GM23338 (cell line): Measurements from ENCODE around the gene ACOT13. TPM values are rescaled to one million over a fixed set of nuclear protein-coding genes. Genes with fewer than 3 reads are reported as not detected.

Experiments used
- ATAC-seq: fragments of 200-7000 bp; cut with Tn5 transposase; 3 replicates; pipeline ENCODE4 v1.9.1; 2020
- DNase-seq: peaks from one replicate; pipeline ENCODE4 v3.0.0-alpha.2; 2015; ENCODE audit warnings: low spot score
- H2AFZ ChIP-seq: fragments of 200-600 bp; sonication (generic); 2 replicates; pipeline ENCODE4 v1.8.0; 2016; ENCODE audit warnings: antibody characterized with exemption, mild to moderate bottlenecking, moderate library complexity
- H3F3A ChIP-seq: fragments of 200-600 bp; sonication (generic); replicated peaks from 2 replicates; pipeline ENCODE4 v1.8.0; 2017; ENCODE audit warnings: antibody characterized with exemption, mixed run types, low read depth
- H3K27ac ChIP-seq: fragments of 200-600 bp; sonication (generic); 2 replicates; pipeline ENCODE4 v1.6.1; 2016; ENCODE audit warnings: low read depth
- H3K27me3 ChIP-seq: fragments of 200-600 bp; sonication (generic); 2 replicates; pipeline ENCODE4 v1.8.0; 2016; ENCODE audit warnings: mild to moderate bottlenecking, mixed run types, moderate library complexity; ENCODE audit not compliant: insufficient read depth
- H3K36me3 ChIP-seq: fragments of 200-600 bp; sonication (generic); 2 replicates; pipeline ENCODE4 v1.8.0; 2016; ENCODE audit warnings: mild to moderate bottlenecking; ENCODE audit not compliant: insufficient read depth
- H3K4me1 ChIP-seq: fragments of 200-600 bp; sonication (generic); 2 replicates; pipeline ENCODE4 v1.8.0; 2016; ENCODE audit warnings: mild to moderate bottlenecking, moderate library complexity; ENCODE audit not compliant: insufficient read depth
- H3K4me2 ChIP-seq: fragments of 200-600 bp; sonication (generic); 2 replicates; pipeline ENCODE4 v1.7.1; 2017; ENCODE audit warnings: mixed run types
- H3K4me3 ChIP-seq: fragments of 200-600 bp; sonication (generic); 2 replicates; pipeline ENCODE4 v1.6.1; 2016; ENCODE audit warnings: mixed run types
- H3K79me2 ChIP-seq: fragments of 200-600 bp; sonication (generic); replicated peaks from 2 replicates; pipeline ENCODE4 v1.8.0; 2017; ENCODE audit warnings: mild to moderate bottlenecking; ENCODE audit not compliant: insufficient read depth
- H3K9me2 ChIP-seq: fragments of 200-600 bp; sonication (generic); 2 replicates; pipeline ENCODE4 v1.8.0; 2017; ENCODE audit not compliant: insufficient read depth
- H4K20me1 ChIP-seq: fragments of 200-600 bp; sonication (generic); replicated peaks from 2 replicates; pipeline ENCODE4 v1.8.0; 2017; ENCODE audit warnings: mild to moderate bottlenecking; ENCODE audit not compliant: insufficient read depth
- H3K27ac Mint-ChIP-seq: 2 replicates; pipeline ENCODE4 v1.8.0; 2020; ENCODE audit warnings: inconsistent platforms, mild to moderate bottlenecking, moderate library complexity, mixed read lengths
- H3K27me3 Mint-ChIP-seq: 3 replicates; pipeline ENCODE4 v1.8.0; 2022; ENCODE audit warnings: low read depth, mild to moderate bottlenecking, moderate library complexity, mixed read lengths, inconsistent platforms; ENCODE audit not compliant: insufficient read depth, poor library complexity
- H3K36me3 Mint-ChIP-seq: 3 replicates; pipeline ENCODE4 v1.8.0; 2021; ENCODE audit warnings: low read depth, mild to moderate bottlenecking, inconsistent platforms, moderate library complexity, mixed read lengths
- H3K4me1 Mint-ChIP-seq: 3 replicates; pipeline ENCODE4 v1.8.0; 2020; ENCODE audit warnings: mild to moderate bottlenecking, inconsistent platforms, mixed read lengths
- H3K4me3 Mint-ChIP-seq: 3 replicates; pipeline ENCODE4 v1.8.0; 2021; ENCODE audit warnings: moderate library complexity, mild to moderate bottlenecking, inconsistent platforms, mixed read lengths
- H3K9me3 Mint-ChIP-seq: 3 replicates; pipeline ENCODE4 v1.8.0; 2020; ENCODE audit warnings: moderate library complexity, mild to moderate bottlenecking, inconsistent platforms, mixed read lengths
- CREB1 ChIP-seq: fragments of 250-450 bp; sonication (Bioruptor Pico); IDR thresholded peaks from 2 replicates; pipeline ENCODE4 v1.5.0; 2020; ENCODE audit warnings: low read depth, mild to moderate bottlenecking, moderate library complexity
- EZH2phosphoT487 ChIP-seq: fragments of 200-600 bp; sonication (generic); IDR thresholded peaks from one replicate; pipeline ENCODE4 v1.8.1; 2018; ENCODE audit warnings: antibody characterized with exemption; ENCODE audit not compliant: unreplicated experiment
- JUNB ChIP-seq: IDR thresholded peaks from one replicate; pipeline ENCODE4 v1.6.1; 2016; ENCODE audit warnings: antibody characterized with exemption; ENCODE audit not compliant: unreplicated experiment
- NANOG ChIP-seq: IDR thresholded peaks from 2 replicates; pipeline ENCODE4 v1.6.1; 2016; ENCODE audit warnings: antibody characterized with exemption, borderline replicate concordance
- STAT1 ChIP-seq: IDR thresholded peaks from one replicate; pipeline ENCODE4 v1.6.1; 2016; ENCODE audit warnings: antibody characterized with exemption; ENCODE audit not compliant: unreplicated experiment
- polyA plus RNA-seq: library from polyadenylated mRNA; unstranded; fragments of >200 nt; fragmentation: Nextera tagmentation; extraction: Ambion mirVana; gene quantifications from 2 replicates; pipeline ENCODE4 v1.2.1, GENCODE V29; 2016
- total RNA-seq: library from RNA; depleted of rRNA; stranded (reverse); fragments of >200 nt; shearing (Covaris generic); gene quantifications from 2 replicates; pipeline ENCODE4 v1.2.3, GENCODE V29; 2014
- TF ChIP-seq, protein P1 (sequence below), 2 experiments: fragments of 200-600 bp in 1 of 2; sonication (generic) in 1 of 2; conservative IDR thresholded peaks; 2 replicates each; pipeline versions ENCODE4 v1.5.1 to v1.6.1; 2016 to 2017; ENCODE audit warnings: antibody characterized with exemption in 2 of 2, low read depth in 2 of 2, mild to moderate bottlenecking in 2 of 2, moderate library complexity in 1 of 2
- TF ChIP-seq, protein P2 (sequence below): fragments of 250-450 bp; sonication (Bioruptor Pico); IDR thresholded peaks from 2 replicates; pipeline ENCODE4 v1.5.0; 2020; ENCODE audit warnings: mild to moderate bottlenecking, moderate library complexity

The ACOT13 gene
- total and polyA plus RNA-seq, 2 experiments from 2014 or later: 17.8 to 175 TPM

DNA sequence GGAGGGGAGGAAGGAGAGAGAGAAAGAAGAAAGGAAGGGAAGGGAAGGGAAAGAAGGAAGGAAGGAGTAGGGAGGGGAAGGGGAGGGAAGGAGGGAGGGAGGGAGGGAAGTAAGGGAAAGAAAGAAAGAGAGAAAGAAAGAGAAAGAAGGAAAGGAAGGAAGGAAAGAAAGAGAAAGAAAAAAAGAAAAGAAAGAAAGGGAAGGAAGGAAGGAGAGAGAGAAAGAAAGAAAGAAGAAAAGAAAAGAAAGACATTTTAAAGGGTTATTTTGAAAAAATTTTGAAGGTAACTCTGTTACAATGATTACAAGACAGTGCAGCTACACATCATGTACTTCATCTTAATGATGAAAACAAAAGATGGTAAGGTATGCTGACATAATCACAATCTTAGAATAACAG lies 24.8 kb upstream of the ACOT13 start:
- no peak overlapping the region for H3K4me3 ChIP-seq
- H3K36me3 Mint-ChIP-seq: peaks cover 4% of the 10 kb centered on the region; the same call in 1 of the 3 replicates
- no peak for TF ChIP-seq CREB1 (CRISPR knock-in tag)
- TF ChIP-seq EZH2phosphoT487: no peak
- no peak for TF ChIP-seq JUNB
- TF ChIP-seq, protein P1, sequence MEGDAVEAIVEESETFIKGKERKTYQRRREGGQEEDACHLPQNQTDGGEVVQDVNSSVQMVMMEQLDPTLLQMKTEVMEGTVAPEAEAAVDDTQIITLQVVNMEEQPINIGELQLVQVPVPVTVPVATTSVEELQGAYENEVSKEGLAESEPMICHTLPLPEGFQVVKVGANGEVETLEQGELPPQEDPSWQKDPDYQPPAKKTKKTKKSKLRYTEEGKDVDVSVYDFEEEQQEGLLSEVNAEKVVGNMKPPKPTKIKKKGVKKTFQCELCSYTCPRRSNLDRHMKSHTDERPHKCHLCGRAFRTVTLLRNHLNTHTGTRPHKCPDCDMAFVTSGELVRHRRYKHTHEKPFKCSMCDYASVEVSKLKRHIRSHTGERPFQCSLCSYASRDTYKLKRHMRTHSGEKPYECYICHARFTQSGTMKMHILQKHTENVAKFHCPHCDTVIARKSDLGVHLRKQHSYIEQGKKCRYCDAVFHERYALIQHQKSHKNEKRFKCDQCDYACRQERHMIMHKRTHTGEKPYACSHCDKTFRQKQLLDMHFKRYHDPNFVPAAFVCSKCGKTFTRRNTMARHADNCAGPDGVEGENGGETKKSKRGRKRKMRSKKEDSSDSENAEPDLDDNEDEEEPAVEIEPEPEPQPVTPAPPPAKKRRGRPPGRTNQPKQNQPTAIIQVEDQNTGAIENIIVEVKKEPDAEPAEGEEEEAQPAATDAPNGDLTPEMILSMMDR (conservative IDR thresholded peaks at IDR 0.05; ENCODE audit: low read depth in 2 of 2): no peak
- peaks cover 4% of the 10 kb centered on the region; the same call in 1 of the 2 replicates for H3F3A ChIP-seq
- no peak overlapping the region for H3K4me2 ChIP-seq
- no peaks in the 10 kb centered on the region for H4K20me1 ChIP-seq
- H3K27me3 Mint-ChIP-seq: peaks cover 3% of the 10 kb centered on the region
- H3K9me2 ChIP-seq: no peaks in the 10 kb centered on the region
- no peaks in the 10 kb centered on the region for H3K36me3 ChIP-seq
- no peak overlapping the region for H3K27ac Mint-ChIP-seq
- H3K4me1 Mint-ChIP-seq: peaks cover 14% of the 10 kb centered on the region
- H3K4me3 Mint-ChIP-seq: no peak overlapping the region
- no peak overlapping the region for H3K27ac ChIP-seq
- ATAC-seq (no peak), DNase-seq (no peak)
- H3K79me2 ChIP-seq: no peaks in the 10 kb centered on the region
- H2AFZ ChIP-seq: no peak overlapping the region
- H3K27me3 ChIP-seq: peaks cover 8% of the 10 kb centered on the region; the same call in 1 of the 2 replicates
- peaks cover 10% of the 10 kb centered on the region for H3K4me1 ChIP-seq
- H3K9me3 Mint-ChIP-seq: peaks cover 15% of the 10 kb centered on the region; the same call in 1 of the 3 replicates

DNA sequence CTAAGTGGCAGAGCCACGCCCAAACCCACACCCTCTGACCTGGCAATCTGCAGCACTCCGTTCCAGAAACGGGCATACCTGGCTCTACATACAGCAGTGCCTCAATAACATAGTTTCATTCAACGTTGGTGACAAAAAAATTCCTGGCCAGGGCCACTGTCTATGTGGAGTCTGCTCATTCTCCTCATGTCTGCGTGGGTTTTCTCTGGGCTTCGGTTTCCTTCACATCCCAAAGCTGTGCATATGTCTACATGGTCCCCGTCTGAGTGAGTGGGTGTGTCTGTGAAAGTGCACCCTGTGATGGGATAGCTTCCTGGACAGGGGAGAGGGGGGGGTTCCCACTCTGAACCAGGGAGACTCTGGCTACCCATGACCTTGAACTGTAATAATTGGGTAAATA lies 23.0 kb upstream of the ACOT13 start:
- Histone ChIP-seq H2AFZ (no peak overlapping the region), H3K4me2 (no peak overlapping the region), H3K79me2 (no peaks in the 10 kb centered on the region), H3K36me3 (no peaks in the 10 kb centered on the region), H4K20me1 (no peaks in the 10 kb centered on the region), H3K9me2 (no peaks in the 10 kb centered on the region), H3K4me3 (no peak overlapping the region), H3K27ac (no peak overlapping the region), H3F3A (peaks cover 4% of the 10 kb centered on the region; the same call in 1 of the 2 replicates), H3K27me3 (peaks cover 8% of the 10 kb centered on the region; the same call in 1 of the 2 replicates), H3K4me1 (peaks cover 10% of the 10 kb centered on the region)
- H3K9me3 Mint-ChIP-seq: peaks cover 6% of the 10 kb centered on the region; the same call in 1 of the 3 replicates
- peaks cover 6% of the 10 kb centered on the region for H3K27me3 Mint-ChIP-seq
- no peak for TF ChIP-seq STAT1
- TF ChIP-seq, protein P2, sequence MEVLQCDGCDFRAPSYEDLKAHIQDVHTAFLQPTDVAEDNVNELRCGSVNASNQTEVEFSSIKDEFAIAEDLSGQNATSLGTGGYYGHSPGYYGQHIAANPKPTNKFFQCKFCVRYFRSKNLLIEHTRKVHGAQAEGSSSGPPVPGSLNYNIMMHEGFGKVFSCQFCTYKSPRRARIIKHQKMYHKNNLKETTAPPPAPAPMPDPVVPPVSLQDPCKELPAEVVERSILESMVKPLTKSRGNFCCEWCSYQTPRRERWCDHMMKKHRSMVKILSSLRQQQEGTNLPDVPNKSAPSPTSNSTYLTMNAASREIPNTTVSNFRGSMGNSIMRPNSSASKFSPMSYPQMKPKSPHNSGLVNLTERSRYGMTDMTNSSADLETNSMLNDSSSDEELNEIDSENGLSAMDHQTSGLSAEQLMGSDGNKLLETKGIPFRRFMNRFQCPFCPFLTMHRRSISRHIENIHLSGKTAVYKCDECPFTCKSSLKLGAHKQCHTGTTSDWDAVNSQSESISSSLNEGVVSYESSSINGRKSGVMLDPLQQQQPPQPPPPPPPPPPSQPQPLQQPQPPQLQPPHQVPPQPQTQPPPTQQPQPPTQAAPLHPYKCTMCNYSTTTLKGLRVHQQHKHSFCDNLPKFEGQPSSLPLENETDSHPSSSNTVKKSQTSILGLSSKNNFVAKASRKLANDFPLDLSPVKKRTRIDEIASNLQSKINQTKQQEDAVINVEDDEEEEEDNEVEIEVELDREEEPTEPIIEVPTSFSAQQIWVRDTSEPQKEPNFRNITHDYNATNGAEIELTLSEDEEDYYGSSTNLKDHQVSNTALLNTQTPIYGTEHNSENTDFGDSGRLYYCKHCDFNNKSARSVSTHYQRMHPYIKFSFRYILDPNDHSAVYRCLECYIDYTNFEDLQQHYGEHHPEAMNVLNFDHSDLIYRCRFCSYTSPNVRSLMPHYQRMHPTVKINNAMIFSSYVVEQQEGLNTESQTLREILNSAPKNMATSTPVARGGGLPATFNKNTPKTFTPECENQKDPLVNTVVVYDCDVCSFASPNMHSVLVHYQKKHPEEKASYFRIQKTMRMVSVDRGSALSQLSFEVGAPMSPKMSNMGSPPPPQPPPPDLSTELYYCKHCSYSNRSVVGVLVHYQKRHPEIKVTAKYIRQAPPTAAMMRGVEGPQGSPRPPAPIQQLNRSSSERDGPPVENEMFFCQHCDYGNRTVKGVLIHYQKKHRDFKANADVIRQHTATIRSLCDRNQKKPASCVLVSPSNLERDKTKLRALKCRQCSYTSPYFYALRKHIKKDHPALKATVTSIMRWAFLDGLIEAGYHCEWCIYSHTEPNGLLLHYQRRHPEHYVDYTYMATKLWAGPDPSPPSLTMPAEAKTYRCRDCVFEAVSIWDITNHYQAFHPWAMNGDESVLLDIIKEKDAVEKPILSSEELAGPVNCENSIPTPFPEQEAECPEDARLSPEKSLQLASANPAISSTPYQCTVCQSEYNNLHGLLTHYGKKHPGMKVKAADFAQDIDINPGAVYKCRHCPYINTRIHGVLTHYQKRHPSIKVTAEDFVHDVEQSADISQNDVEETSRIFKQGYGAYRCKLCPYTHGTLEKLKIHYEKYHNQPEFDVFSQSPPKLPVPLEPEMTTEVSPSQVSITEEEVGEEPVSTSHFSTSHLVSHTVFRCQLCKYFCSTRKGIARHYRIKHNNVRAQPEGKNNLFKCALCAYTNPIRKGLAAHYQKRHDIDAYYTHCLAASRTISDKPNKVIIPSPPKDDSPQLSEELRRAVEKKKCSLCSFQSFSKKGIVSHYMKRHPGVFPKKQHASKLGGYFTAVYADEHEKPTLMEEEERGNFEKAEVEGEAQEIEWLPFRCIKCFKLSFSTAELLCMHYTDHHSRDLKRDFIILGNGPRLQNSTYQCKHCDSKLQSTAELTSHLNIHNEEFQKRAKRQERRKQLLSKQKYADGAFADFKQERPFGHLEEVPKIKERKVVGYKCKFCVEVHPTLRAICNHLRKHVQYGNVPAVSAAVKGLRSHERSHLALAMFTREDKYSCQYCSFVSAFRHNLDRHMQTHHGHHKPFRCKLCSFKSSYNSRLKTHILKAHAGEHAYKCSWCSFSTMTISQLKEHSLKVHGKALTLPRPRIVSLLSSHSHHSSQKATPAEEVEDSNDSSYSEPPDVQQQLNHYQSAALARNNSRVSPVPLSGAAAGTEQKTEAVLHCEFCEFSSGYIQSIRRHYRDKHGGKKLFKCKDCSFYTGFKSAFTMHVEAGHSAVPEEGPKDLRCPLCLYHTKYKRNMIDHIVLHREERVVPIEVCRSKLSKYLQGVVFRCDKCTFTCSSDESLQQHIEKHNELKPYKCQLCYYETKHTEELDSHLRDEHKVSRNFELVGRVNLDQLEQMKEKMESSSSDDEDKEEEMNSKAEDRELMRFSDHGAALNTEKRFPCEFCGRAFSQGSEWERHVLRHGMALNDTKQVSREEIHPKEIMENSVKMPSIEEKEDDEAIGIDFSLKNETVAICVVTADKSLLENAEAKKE (CRISPR knock-in tag): no peak
- TF ChIP-seq JUNB: no peak
- no peak for TF ChIP-seq NANOG
- TF ChIP-seq CREB1 (CRISPR knock-in tag): no peak
- peaks cover 14% of the 10 kb centered on the region for H3K4me1 Mint-ChIP-seq
- H3K27ac Mint-ChIP-seq: no peak overlapping the region
- ATAC-seq (no peak), DNase-seq (no peak)
- H3K4me3 Mint-ChIP-seq: no peak overlapping the region
- peaks cover 2% of the 10 kb centered on the region; the same call in 1 of the 3 replicates for H3K36me3 Mint-ChIP-seq
